Sigmoid colon (tissue), 7 donors: ENCODE measurements around the gene ITLN2. TPM values are rescaled to one million over a fixed set of nuclear protein-coding genes. Genes with fewer than 3 reads are reported as not detected.

Source experiments
- DNase-seq: peaks from one replicate; pipeline ENCODE4 v3.0.0-alpha.2; 2019
- H3K27ac ChIP-seq, 4 donors: fragments of 200-600 bp; sonication (generic); one replicate each; pipeline ENCODE4 v1.5.1; 2016 to 2019; ENCODE audit warnings: mild to moderate bottlenecking in 1 of 4
- H3K27me3 ChIP-seq, 3 donors: fragments of 200-600 bp; sonication (generic); one replicate each; pipeline ENCODE4 v1.5.1; 2019; ENCODE audit warnings: mild to moderate bottlenecking in 1 of 3
- H3K36me3 ChIP-seq, 4 donors: fragments of 200-600 bp; sonication (generic); one replicate each; pipeline ENCODE4 v1.5.1; 2016 to 2019
- H3K4me1 ChIP-seq, 4 donors: fragments of 200-600 bp; sonication (generic); one replicate each; pipeline ENCODE4 v1.5.1; 2017 to 2019
- H3K4me3 ChIP-seq, 4 donors: fragments of 200-600 bp; sonication (generic); one replicate each; pipeline ENCODE4 v1.5.1; 2017 to 2019; ENCODE audit warnings: mild to moderate bottlenecking in 2 of 4, moderate library complexity in 1 of 4
- H3K9me3 ChIP-seq, 4 donors: fragments of 200-600 bp in 3 of 4; sonication (generic) in 3 of 4; one replicate each; pipeline versions ENCODE4 v1.5.1 to v1.6.1; 2013 to 2019
- EP300 ChIP-seq, 4 donors: sonication (generic); formaldehyde crosslinking; IDR thresholded peaks; one replicate each; pipeline ENCODE4 v1.6.1; 2017; ENCODE audit warnings: antibody characterized with exemption in 4 of 4
- POLR2A ChIP-seq, 2 donors: fragments of 450-650 bp; IDR thresholded peaks; one replicate each; pipeline ENCODE4 v1.6.1; 2016; ENCODE audit warnings: antibody characterized with exemption in 2 of 2, mild to moderate bottlenecking in 2 of 2, moderate library complexity in 2 of 2
- POLR2AphosphoS5 ChIP-seq, 4 donors: sonication (generic); formaldehyde crosslinking; IDR thresholded peaks; one replicate each; pipeline ENCODE4 v1.6.1; 2017; ENCODE audit warnings: antibody characterized with exemption in 4 of 4
- WGBS, 2 donors: extraction: QIAGEN DNeasy Blood & Tissue Kit; methylation state at CpG; one replicate each; pipeline ENCODE4 v1.1.7; 2013; 5-methylcytosine and 5-hydroxymethylcytosine counted together
- intact Hi-C: fragments of 100-400 bp; cut with DNase I; formaldehyde crosslinking; loops from one replicate; pipeline ENCODE4 v1.15.1; 2023
- polyA plus RNA-seq, 3 donors: library from polyadenylated mRNA; stranded (reverse); fragments of 200-250 nt; gene quantifications; one replicate each; pipeline ENCODE4 v1.2.3, GENCODE V29; 2013
- total RNA-seq, 4 donors: library from RNA; depleted of rRNA; stranded (reverse); fragments of >200 nt; gene quantifications; one replicate each; pipeline ENCODE4 v1.1.0, GENCODE V29; 2016
- TF ChIP-seq, protein P1 (sequence below), 4 experiments: fragments of 450-650 bp in 3 of 4; fragments of 200-600 bp in 1 of 4; IDR thresholded peaks; one replicate each; pipeline ENCODE4 v1.5.1; 2016 to 2019; ENCODE audit warnings: antibody characterized with exemption in 4 of 4, mild to moderate bottlenecking in 3 of 4, moderate library complexity in 2 of 4
- donor health status: healthy with polysubstance abuse.
- donor health status: Bipolar disorder and iron deficiency.
- donor health status: healthy.

The ITLN2 gene
- total and polyA plus RNA-seq, 7 donors, result 0.12 TPM; not detected in 6

DNA sequence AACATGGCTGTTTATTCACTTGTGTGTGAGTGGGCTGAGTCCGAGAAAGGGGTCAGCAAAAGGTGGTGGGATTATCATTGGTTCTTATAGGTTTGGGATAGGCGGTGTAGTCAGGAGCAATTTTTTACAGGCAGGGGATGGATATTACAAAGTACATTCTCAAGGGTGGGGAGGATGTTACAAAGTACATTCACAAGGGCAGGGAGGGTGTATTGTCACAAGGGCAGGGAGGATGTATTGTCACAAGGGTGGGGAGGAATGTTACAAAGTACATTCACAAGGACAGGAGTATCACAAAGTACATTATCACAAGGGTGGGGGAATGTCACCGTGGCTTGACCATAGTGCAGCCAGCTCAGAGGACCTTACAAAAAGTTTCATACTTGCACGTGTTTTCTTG, 31.1 kb upstream of the ITLN2 start:
- intact Hi-C loops, result no loop called here

DNA sequence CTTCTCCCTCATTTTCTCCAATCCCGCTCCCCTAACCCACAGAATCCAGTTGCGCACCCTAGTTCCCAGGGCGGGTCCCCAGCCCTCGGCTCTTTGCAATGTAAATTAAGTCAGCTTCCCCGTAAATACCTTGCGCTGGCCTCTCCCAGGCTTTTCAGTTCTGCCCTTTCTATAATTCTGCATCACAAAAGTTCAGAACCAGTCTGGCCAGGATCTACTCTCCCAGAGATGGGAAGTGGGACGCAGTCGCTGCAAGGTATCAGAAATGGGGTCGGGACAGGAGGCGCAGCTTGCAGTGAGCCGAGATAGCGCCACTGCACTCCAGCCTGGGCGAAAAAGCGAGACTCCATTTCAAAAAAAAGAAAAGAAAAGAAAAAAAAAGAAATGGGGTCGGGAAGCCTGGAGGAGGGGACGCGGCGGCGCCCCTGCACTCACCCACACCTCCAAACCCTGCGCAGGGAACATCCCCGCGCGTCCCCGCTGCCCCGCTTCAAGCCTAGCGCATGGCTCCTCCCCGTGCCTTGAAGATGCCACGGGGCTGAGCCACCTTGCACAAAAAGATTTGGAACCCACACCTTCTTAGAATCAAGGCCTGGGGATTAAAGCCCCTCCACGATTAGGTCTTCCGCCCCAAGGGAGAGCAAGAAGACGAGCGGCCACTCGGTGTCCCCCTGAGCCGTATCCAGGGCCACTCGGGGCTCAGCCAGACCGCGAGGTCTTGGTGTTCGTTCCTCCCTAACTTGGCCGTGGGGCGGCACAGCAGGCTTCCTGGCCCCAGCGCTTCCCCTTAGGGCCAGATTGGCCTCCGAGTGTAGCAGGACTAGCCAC, 27.2 kb upstream of the ITLN2 start:
- H3K27ac ChIP-seq, result no peak overlapping the region
- DNase-seq, result no peak
- peaks cover 0 to 25% (median 14%) of the 10 kb centered on the region in 3 donors for H3K27me3 ChIP-seq
- no peaks in the 10 kb centered on the region for H3K36me3 ChIP-seq
- TF ChIP-seq, protein P1, sequence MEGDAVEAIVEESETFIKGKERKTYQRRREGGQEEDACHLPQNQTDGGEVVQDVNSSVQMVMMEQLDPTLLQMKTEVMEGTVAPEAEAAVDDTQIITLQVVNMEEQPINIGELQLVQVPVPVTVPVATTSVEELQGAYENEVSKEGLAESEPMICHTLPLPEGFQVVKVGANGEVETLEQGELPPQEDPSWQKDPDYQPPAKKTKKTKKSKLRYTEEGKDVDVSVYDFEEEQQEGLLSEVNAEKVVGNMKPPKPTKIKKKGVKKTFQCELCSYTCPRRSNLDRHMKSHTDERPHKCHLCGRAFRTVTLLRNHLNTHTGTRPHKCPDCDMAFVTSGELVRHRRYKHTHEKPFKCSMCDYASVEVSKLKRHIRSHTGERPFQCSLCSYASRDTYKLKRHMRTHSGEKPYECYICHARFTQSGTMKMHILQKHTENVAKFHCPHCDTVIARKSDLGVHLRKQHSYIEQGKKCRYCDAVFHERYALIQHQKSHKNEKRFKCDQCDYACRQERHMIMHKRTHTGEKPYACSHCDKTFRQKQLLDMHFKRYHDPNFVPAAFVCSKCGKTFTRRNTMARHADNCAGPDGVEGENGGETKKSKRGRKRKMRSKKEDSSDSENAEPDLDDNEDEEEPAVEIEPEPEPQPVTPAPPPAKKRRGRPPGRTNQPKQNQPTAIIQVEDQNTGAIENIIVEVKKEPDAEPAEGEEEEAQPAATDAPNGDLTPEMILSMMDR (IDR thresholded peaks at IDR 0.05), result no peak
- TF ChIP-seq EP300 (IDR thresholded peaks at IDR 0.05) (no peak), POLR2AphosphoS5 (IDR thresholded peaks at IDR 0.05) (no peak), POLR2A (IDR thresholded peaks at IDR 0.05) (no peak)
- peaks cover 0 to 7% (median 2%) of the 10 kb centered on the region in 4 donors for H3K4me1 ChIP-seq
- WGBS, 2 donors, result 5 to 21% methylated on average over 42 of the region's 42 CpGs
- intact Hi-C loops, result no loop called here
- no peaks in the 10 kb centered on the region for H3K9me3 ChIP-seq
- H3K4me3 ChIP-seq, result no peak overlapping the region

More for the DNA sequence above, 31.1 kb upstream of the ITLN2 start:
- Histone ChIP-seq H3K27me3 (peaks cover 0 to 16% (median 14%) of the 10 kb centered on the region in 3 donors), H3K4me3 (no peak overlapping the region), H3K27ac (no peak overlapping the region), H3K36me3 (no peaks in the 10 kb centered on the region), H3K9me3 (no peaks in the 10 kb centered on the region), H3K4me1 (peaks cover 0 to 12% (median 2%) of the 10 kb centered on the region in 4 donors)
- TF ChIP-seq EP300 (IDR thresholded peaks at IDR 0.05) (no peak), POLR2AphosphoS5 (IDR thresholded peaks at IDR 0.05) (no peak), POLR2A (IDR thresholded peaks at IDR 0.05) (no peak)
- TF ChIP-seq, protein P1 (IDR thresholded peaks at IDR 0.05), result no peak
- WGBS, 2 donors, result 90 to 94% methylated on average over 4 of the region's 4 CpGs
- no peak for DNase-seq

DNA sequence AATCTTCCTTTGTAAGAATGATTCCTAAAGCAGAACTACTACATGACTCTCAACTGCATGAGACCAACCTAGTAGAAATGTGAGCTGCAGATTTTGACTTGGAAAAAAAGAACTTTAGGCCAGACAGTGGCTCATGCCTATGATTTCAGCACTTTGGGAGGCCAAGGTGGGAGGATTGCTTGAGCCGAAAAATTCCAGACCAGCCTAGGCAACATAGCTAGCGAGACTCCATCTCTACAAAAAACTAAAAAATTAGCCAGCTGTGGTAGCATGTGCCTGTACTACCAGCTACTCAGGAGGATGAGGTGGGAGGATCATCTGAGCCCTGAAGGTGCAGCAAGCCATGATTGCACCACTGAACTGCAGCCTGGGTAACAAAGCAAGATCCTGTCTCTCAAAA, 24.7 kb upstream of the ITLN2 start:
- no peaks in the 10 kb centered on the region for H3K36me3 ChIP-seq
- DNase-seq, result no peak
- WGBS, 2 donors, result 92 to 94% methylated on average over 2 of the region's 2 CpGs
- intact Hi-C loops, result no loop called here
- H3K4me1 ChIP-seq, result peaks cover 0 to 7% (median 2%) of the 10 kb centered on the region in 4 donors
- peaks cover 0 to 25% (median 14%) of the 10 kb centered on the region in 3 donors for H3K27me3 ChIP-seq
- no peak overlapping the region for H3K27ac ChIP-seq
- H3K9me3 ChIP-seq, result no peaks in the 10 kb centered on the region
- no peak for TF ChIP-seq POLR2A (IDR thresholded peaks at IDR 0.05)
- no peak for TF ChIP-seq POLR2AphosphoS5 (IDR thresholded peaks at IDR 0.05)
- no peak for TF ChIP-seq EP300 (IDR thresholded peaks at IDR 0.05)
- TF ChIP-seq, protein P1 (IDR thresholded peaks at IDR 0.05), result no peak
- H3K4me3 ChIP-seq, result no peak overlapping the region

DNA sequence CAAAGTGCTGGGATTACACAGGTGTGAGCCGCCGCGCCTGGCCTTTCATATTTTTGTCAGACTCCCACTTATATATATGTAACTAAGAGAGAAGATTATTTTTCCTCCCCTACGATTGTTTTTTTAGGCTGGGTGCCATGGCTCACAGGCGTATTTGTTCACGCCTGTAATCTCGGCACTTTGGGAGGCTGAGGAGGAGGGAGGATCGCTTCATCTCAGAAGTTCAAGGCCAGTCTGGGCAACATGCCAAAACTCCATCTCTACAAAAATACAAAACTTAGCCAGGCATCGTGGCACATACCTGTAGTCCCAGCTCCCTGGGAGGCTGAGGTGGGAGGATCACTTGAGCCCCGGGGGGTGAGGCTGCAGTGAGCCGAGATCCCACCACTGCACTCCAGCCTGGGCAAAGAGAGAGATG, 23.9 kb upstream of the ITLN2 start:
- peaks cover 0 to 25% (median 14%) of the 10 kb centered on the region in 3 donors for H3K27me3 ChIP-seq
- 19 to 69% methylated on average over 11 of the region's 11 CpGs for WGBS, 2 donors
- no peak for DNase-seq
- no peak overlapping the region for H3K4me3 ChIP-seq
- peaks cover 0 to 7% (median 2%) of the 10 kb centered on the region in 4 donors for H3K4me1 ChIP-seq
- H3K27ac ChIP-seq, result no peak overlapping the region
- no peaks in the 10 kb centered on the region for H3K9me3 ChIP-seq
- intact Hi-C loops, result no loop called here
- H3K36me3 ChIP-seq, result no peaks in the 10 kb centered on the region
- no peak for TF ChIP-seq EP300 (IDR thresholded peaks at IDR 0.05)

DNA sequence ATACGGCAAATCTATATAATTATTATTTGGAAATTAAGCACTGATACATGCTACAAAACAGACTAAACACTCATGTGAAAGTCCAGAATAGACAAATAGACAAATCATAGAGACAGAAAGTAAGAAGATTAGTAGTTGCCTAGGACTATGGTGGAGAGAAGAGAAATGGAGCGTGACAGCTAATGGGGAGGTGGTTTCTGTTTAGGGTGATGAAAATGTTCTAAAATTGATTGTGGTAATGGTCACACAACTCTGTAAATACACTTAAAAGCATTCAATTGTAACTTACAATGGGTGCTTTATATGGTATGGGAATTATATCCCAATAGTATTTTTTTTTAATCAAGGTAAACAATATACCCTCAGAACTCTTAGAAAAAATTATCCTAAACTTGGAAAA, 20.4 kb upstream of the ITLN2 start:
- Histone ChIP-seq H3K4me3 (no peak overlapping the region), H3K9me3 (no peaks in the 10 kb centered on the region), H3K4me1 (no peaks in the 10 kb centered on the region), H3K27me3 (peaks cover 0 to 1% (median 0%) of the 10 kb centered on the region in 3 donors), H3K36me3 (no peaks in the 10 kb centered on the region), H3K27ac (no peak overlapping the region)
- intact Hi-C loops, result no loop called here
- 92 to 97% methylated on average over 2 of the region's 2 CpGs for WGBS, 2 donors
- DNase-seq, result no peak
- TF ChIP-seq POLR2AphosphoS5 (IDR thresholded peaks at IDR 0.05) (no peak), POLR2A (IDR thresholded peaks at IDR 0.05) (no peak), EP300 (IDR thresholded peaks at IDR 0.05) (no peak)
- TF ChIP-seq, protein P1 (IDR thresholded peaks at IDR 0.05), result no peak
